ENCODE data around the gene HTRA2. TPM values are rescaled to one million over a fixed set of nuclear protein-coding genes. Genes with fewer than 3 reads are reported as not detected.

Gene HTRA2
- polyA plus RNA-seq, 3 donors, result 31.2 to 34.5 (median 31.4) TPM

- DNase-seq (ENCODE audit: extremely low read depth in 1 of 11, low read depth in 9 of 11, low spot score in 4 of 11), result no peak
Measured at GRCh38 chr2:74569686-74570085, 40.0 kb downstream of the HTRA2 start.

- no peak for DNase-seq (ENCODE audit: extremely low read depth in 1 of 11, low read depth in 9 of 11, low spot score in 4 of 11)
Measured at GRCh38 chr2:74571058-74571457, 41.3 kb downstream of the HTRA2 start.

GRCh38 chr2:74572178-74572925, 42.6 kb downstream of the HTRA2 start:
- DNase-seq (ENCODE audit: extremely low read depth in 1 of 11, low read depth in 9 of 11, low spot score in 4 of 11), result no peak

- no peak for DNase-seq (ENCODE audit: extremely low read depth in 1 of 11, low read depth in 9 of 11, low spot score in 4 of 11)
Measured at GRCh38 chr2:74573747-74574562, 44.2 kb downstream of the HTRA2 start.

GRCh38 chr2:74575320-74575719, 45.6 kb downstream of the HTRA2 start:
- no peak for DNase-seq (ENCODE audit: extremely low read depth in 1 of 11, low read depth in 9 of 11, low spot score in 4 of 11)

GRCh38 chr2:74576211-74576862, 46.6 kb downstream of the HTRA2 start:
- DNase-seq (ENCODE audit: extremely low read depth in 1 of 11, low read depth in 9 of 11, low spot score in 4 of 11), result no peak

GRCh38 chr2:74576863-74577229, 47.1 kb downstream of the HTRA2 start:
- DNase-seq (ENCODE audit: extremely low read depth in 1 of 11, low read depth in 9 of 11, low spot score in 4 of 11), result no peak

GRCh38 chr2:74577448-74577847, 47.7 kb downstream of the HTRA2 start:
- DNase-seq (ENCODE audit: extremely low read depth in 1 of 11, low read depth in 9 of 11, low spot score in 4 of 11), result no peak

- no peak for DNase-seq (ENCODE audit: extremely low read depth in 1 of 11, low read depth in 9 of 11, low spot score in 4 of 11)
Measured at GRCh38 chr2:74578408-74578807, 48.7 kb downstream of the HTRA2 start.

GRCh38 chr2:74581463-74581862, 51.7 kb downstream of the HTRA2 start:
- no peak for DNase-seq (ENCODE audit: extremely low read depth in 1 of 11, low read depth in 9 of 11, low spot score in 4 of 11)

GRCh38 chr2:74582184-74582583, 52.5 kb downstream of the HTRA2 start:
- DNase-seq (ENCODE audit: extremely low read depth in 1 of 11, low read depth in 9 of 11, low spot score in 4 of 11), result no peak

Other genes with a start within 250 kb of the HTRA2 start
- 1 to 10 TPM; 1.7 to 4.8 (median 3.2) TPM for gene SLC4A5, start 186.5 kb upstream of the HTRA2 start, polyA plus RNA-seq (ENCODE audit: insufficient read length in 3 of 3)
- 100 to 1,000 TPM; 135 to 169 (median 151) TPM for gene DCTN1, start 149.6 kb upstream of the HTRA2 start, polyA plus RNA-seq (ENCODE audit: insufficient read length in 3 of 3)
- 1 to 10 TPM; 4.6 to 9.6 (median 8.0) TPM for gene C2orf81, start 108.3 kb upstream of the HTRA2 start, polyA plus RNA-seq (ENCODE audit: insufficient read length in 3 of 3)
- 10 to 100 TPM; 36.6 to 44.8 (median 43.2) TPM for gene WDR54, start 108.2 kb upstream of the HTRA2 start, polyA plus RNA-seq (ENCODE audit: insufficient read length in 3 of 3)
- 10 to 100 TPM; 58.0 to 89.3 (median 73.4) TPM for gene RTKN, start 88.0 kb upstream of the HTRA2 start, polyA plus RNA-seq (ENCODE audit: insufficient read length in 3 of 3)
- 10 to 100 TPM; 27.8 to 33.3 (median 31.7) TPM for gene INO80B, start 74.8 kb upstream of the HTRA2 start, polyA plus RNA-seq (ENCODE audit: insufficient read length in 3 of 3)
- gene WBP1, start 71.5 kb upstream of the HTRA2 start, polyA plus RNA-seq (ENCODE audit: insufficient read length in 3 of 3), result 100 to 1,000 TPM in 2 of 3 donors, 10 to 100 TPM in 1; 93.7 to 122 (median 117) TPM
- 10 to 100 TPM; 48.6 to 51.1 (median 49.0) TPM for gene MOGS, start 64.6 kb upstream of the HTRA2 start, polyA plus RNA-seq (ENCODE audit: insufficient read length in 3 of 3)
- 10 to 100 TPM; 34.3 to 70.2 (median 65.9) TPM for gene MRPL53, start 57.3 kb upstream of the HTRA2 start, polyA plus RNA-seq (ENCODE audit: insufficient read length in 3 of 3)
- gene CCDC142, start 46.9 kb upstream of the HTRA2 start, polyA plus RNA-seq (ENCODE audit: insufficient read length in 3 of 3), result 10 to 100 TPM in 2 of 3 donors, 1 to 10 TPM in 1; 9.5 to 16.1 (median 11.5) TPM
- 10 to 100 TPM; 26.5 to 35.3 (median 30.2) TPM for gene TTC31, start 46.9 kb upstream of the HTRA2 start, polyA plus RNA-seq (ENCODE audit: insufficient read length in 3 of 3)
- 1 to 10 TPM; 3.4 to 5.3 (median 4.7) TPM for gene LBX2, start 30.3 kb upstream of the HTRA2 start, polyA plus RNA-seq (ENCODE audit: insufficient read length in 3 of 3)
- gene PCGF1, start 22.2 kb upstream of the HTRA2 start, polyA plus RNA-seq (ENCODE audit: insufficient read length in 3 of 3), result 10 to 100 TPM; 23.8 to 26.5 (median 24.8) TPM
- gene TLX2, start 15.5 kb upstream of the HTRA2 start, polyA plus RNA-seq (ENCODE audit: insufficient read length in 3 of 3), result under 1 TPM in 2 of 3 donors, not detected in 1; 0.10 to 0.23 TPM
- gene DQX1, start 3.7 kb upstream of the HTRA2 start, polyA plus RNA-seq (ENCODE audit: insufficient read length in 3 of 3), result under 1 TPM; 0.14 to 0.82 (median 0.19) TPM
- 100 to 1,000 TPM in 2 of 3 donors, 10 to 100 TPM in 1; 93.2 to 113 (median 107) TPM for gene AUP1, start 227 bp upstream of the HTRA2 start, polyA plus RNA-seq (ENCODE audit: insufficient read length in 3 of 3)
- gene LOXL3, start 24.0 kb downstream of the HTRA2 start, polyA plus RNA-seq (ENCODE audit: insufficient read length in 3 of 3), result 10 to 100 TPM in 2 of 3 donors, 1 to 10 TPM in 1; 9.6 to 11.0 (median 10.8) TPM
- 1 to 10 TPM; 7.5 to 9.4 (median 9.3) TPM for gene DOK1, start 24.8 kb downstream of the HTRA2 start, polyA plus RNA-seq (ENCODE audit: insufficient read length in 3 of 3)
- 1 to 10 TPM in 1 of 3 donors, under 1 TPM in 2; 0.67 to 1.2 (median 0.84) TPM for gene M1AP, start 118.4 kb downstream of the HTRA2 start, polyA plus RNA-seq (ENCODE audit: insufficient read length in 3 of 3)
- gene SEMA4F, start 124.3 kb downstream of the HTRA2 start, polyA plus RNA-seq (ENCODE audit: insufficient read length in 3 of 3), result 1 to 10 TPM; 6.8 to 8.1 (median 7.3) TPM